HG02943 (cell line): ENCODE measurements around the gene DGCR6L.
"Not testable (repeated sequence)": the region's sequence is repeated elsewhere in the genome, so short reads cannot be mapped to it uniquely, and the experiment has no call there.

Experiments
- ATAC-seq: cut with Tn5 transposase; IDR thresholded peaks from one replicate; pipeline ENCODE4 v1.9.1; 2021; ENCODE audit warnings: mild to moderate bottlenecking, low read depth, moderate library complexity; ENCODE audit not compliant: unreplicated experiment

DGCR6L gene

DNA sequence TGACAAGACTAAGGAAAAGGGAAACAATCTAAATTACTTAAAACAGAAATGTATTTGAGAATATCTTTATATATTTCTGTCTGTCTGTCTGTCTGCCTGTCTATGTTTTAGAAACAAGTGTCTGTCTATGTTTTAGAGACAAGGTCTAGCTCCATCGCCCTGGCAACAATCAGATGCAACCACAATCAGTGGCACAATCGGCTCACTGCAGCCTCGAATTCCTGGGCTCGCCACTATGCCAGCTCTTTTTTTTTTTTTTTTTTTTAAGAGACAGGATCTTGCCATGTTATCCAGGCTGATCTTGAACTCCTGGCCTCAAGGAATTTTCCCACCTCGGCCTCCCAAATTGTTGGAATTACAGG lies 8.7 kb upstream of the DGCR6L start:
- ATAC-seq = not testable (repeated sequence)

DNA sequence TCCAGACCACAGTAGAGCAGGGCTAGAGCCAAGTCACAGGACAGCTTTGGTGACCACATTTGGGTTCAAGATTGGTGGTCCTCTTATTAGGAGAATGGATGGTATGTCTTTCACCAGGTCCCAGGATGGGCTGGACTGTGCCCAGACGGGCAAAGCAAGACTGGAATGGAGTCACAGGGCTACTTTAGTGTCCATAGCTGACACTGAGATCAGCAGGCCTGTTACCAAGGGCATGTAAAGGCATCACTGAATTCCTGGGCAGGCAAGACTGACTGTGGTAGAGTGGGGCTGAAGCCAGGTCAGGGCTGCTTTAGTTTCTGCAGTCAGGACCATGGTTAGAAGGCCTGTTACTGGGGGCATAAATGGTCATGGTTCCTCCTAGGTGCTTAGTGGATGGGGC lies 6.1 kb upstream of the DGCR6L start:
- not testable (repeated sequence) for ATAC-seq

DNA sequence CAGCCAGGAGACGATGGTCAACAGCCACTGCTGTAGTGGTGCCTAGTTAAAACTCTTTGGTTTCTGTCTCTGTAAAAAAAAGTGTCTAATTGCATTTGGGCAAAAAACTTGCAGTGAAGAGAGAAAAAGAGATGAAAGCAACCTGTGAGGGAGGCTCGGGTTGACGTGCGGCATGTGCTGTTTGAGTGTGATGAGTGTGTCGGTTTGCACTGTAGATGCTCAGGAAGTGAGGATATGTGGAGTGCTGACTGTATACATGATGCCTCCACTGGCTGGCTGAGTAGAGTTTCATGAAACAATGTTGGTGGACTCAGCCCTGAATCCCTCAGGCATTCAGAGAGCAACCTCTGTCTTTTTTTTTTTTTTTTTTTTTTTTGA lies 4.3 kb upstream of the DGCR6L start:
- no peak for ATAC-seq

DNA sequence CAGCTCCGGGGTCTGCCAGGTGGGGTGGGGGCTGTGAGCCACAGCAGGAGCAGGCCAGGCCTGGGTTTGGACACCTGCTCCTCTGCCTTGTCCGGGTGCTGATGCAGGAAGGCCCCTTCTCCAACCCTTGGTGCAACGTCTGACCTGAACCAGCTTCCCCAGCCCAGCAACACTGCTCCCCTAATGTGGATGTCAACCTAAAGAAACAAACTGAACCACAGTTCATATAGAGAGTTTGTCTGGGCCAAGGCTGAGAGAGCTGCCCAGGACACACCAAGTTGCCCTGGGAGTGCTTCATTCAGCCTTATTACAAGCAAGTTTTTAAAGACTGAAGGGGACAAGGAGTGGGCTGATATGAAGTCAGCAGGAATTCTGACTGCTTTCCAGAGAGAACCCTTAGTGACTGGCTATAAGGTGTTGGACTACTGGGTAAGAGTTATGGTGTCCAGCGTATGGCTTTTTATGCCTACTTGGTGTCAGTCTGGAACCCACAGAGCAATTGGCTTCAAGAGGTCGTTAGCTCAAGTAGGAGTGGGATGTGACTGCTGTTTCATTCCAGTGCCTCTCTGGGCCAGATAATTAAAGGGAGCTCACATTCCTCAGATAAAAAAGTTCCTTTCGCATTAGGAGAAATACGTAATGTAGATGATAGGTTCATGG lies 1.8 kb upstream of the DGCR6L start:
- ATAC-seq = not testable (repeated sequence)

DNA sequence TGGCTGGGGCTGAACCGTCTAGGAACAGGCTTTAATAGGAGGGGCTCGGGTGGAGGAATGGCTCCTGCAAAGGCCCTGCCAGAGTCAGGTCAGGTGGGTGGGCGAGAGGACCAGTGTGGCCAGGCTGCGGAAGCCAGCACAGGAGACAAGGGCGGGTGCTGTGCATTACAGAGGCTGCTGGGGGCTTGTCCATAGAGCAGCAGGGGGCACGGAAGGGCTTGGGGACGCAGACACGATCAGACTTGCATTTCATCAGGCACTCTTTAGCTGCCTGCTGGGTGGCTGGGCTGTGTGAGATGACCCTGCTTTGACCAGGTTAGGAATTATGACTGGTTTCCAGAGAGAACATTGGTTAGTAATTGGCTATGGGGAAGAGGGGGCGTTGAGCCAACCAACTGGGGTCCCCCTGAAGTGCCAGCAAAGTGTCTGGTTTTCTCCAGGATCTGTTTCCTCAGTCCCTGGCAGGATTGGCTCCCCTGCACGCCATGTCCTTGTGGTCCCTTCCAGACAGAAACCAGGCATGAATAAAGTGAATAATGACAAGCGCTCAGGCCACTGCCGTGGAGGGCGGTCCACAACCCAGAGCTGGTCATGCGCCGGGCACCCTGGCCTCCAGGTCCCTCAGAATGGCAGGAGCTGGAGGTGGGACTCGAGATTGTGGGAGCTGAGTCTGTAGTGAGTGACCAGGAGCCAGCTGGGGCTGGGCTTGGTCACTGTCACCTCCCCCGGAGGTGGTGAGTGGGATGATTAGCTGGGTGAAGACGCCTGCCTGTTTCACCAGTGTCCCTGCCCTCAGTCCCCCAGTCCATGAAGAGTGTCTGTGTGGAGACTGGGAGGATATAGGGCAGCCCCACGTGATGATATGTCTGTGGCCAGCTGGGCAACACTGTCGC lies 1.0 kb upstream of the DGCR6L start:
- not testable (repeated sequence) for ATAC-seq

DNA sequence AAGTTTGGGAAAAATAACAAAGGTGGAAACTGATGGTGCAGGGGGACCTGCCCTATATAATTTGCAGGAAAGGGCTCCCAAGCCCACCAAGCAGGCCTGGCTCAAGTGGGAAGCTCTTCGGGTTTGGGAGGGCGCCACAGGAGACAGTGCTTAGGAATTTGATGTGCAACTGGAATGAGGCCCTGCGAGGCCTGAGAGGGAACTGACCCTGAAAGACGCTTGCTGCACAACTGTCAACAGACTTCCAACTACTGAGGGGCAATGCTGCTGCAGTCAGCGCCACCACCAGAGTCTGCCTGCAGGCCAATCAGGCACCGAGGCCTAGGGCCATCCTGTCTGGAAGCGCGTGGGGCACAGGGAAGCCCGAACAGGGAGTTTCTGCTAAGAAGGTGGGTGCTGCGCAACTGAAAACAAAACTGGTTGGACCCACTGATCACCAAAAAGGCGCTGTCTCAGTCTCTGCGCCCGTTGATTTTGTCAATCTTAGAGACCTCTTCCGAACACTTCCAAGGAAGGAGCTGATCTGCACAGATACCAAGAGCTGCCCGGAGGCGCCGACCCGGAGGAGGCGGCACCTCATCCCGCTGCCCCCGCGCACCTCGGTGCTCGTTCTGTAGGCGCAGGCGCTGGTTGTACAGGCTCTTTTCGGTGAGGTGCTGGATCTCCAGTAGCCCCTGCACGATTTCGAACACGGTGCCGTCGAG lies 667 bp downstream of the DGCR6L start:
- peak; percentile 16 for ATAC-seq

DNA sequence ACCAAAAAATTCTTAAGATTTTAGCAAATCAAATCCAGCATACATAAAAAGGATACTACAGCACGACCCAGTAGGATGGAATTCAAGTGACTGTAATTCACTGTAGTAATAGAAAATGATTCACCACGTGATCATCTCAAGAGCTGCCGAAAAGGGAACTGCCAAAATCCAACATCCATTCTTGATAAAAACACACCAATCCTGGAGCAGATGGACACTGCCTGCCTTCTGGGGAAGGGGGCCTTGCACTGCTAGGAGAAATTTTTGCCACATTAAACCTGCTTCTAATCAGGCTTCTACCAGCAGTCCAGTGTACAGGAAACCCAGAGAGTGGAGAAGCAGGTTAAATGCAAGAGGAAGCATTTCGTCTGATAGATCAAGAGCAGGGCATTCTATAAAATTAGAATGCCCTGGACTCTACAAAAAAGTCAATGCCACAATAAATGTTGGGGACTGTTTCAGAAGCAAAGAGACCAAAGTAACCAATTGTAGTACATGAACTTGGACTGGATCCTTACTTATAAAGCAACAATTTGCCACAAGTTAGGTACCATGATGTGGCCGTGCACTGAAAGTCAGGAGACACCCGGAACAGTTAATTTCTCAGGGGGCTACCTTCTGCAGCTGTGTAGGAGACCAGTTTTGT lies 1.7 kb downstream of the DGCR6L start:
- ATAC-seq = not testable (repeated sequence)

DNA sequence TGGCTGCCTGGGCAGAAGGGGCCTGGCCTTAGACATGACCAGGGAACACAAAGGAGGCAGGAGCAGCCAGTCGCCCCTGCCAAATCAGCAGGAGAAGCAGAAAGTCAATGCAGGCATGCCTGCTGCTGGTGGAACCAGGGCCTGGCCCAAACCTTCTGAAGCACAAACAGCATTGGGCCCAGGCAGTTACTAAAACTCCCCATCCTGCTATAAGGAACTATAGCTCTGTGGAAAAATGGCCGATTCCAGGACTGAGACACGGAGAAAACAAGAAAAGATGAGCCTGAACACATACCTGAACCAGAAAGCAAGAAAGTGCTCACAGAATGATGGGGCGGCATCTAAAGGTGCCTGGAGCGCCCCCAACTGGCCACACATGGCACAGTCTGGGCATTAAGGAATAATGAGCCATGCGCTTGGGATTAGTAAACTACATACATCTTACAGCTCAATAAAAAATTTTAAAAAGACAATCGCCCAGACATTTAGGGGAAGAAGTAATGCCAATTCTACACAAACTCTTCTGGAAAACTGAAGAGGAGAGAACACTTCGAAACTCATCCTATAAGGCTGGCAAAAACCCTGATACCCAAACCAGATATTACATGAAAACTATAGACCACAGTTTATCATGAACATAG lies 2.3 kb downstream of the DGCR6L start:
- ATAC-seq = not testable (repeated sequence)

DNA sequence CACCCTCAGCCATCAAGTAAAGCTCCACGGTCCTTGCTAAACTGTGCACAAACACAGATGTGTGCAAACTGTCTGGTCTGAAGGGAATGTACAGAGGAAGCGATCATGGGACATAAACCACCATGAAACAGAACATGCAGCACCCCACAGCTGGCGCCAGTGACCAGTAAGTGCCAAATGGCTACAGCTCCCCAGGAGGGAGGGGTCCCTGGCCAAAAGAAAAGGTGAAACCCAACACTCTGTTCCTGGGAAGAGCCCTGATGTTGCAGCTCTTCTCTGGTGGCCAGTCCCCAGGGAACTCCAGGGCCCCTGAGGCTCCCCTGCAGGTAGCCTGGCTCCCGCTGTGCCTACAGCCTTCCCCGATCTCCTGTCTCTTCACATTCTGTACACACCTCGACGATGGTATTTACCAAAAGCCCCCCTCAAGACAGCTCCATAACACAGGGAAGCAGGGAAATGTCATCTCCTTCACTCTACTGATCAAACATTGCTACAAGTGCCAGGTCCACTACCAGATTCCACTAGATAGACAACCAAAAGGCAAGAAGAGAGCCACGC lies 2.9 kb downstream of the DGCR6L start:
- ATAC-seq = no peak

DNA sequence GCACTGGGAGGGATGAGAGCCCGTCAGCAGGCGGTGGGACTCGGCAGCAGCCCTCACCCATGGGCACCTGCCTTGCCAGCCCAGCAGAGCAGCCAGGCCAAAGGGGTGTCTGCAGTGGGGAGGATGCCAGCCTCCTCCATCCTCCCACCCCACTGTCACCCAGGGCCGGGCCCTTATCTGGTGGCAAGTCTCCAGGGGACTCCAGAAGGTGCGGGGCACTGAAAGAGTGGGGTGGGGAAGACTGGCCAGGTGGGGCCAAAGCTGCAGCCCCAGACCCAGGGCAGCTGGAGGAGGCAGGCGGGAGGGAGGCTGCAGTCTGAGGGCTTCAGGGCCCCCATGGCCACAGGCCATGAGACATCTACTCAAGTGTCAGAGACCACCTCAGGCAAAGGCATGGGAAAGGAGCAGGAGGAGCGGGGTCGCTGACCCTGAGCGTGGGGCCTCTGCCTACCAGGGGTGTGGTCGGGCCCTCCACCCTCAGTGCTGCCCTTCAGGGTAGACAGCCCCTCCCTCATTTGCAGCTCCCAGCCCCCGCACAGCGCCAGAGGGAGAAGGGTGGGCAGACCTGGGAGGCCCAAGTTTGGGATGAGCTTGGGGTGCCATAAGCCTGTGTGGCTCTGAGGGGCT lies 3.5 kb downstream of the DGCR6L start:
- ATAC-seq = no peak

DNA sequence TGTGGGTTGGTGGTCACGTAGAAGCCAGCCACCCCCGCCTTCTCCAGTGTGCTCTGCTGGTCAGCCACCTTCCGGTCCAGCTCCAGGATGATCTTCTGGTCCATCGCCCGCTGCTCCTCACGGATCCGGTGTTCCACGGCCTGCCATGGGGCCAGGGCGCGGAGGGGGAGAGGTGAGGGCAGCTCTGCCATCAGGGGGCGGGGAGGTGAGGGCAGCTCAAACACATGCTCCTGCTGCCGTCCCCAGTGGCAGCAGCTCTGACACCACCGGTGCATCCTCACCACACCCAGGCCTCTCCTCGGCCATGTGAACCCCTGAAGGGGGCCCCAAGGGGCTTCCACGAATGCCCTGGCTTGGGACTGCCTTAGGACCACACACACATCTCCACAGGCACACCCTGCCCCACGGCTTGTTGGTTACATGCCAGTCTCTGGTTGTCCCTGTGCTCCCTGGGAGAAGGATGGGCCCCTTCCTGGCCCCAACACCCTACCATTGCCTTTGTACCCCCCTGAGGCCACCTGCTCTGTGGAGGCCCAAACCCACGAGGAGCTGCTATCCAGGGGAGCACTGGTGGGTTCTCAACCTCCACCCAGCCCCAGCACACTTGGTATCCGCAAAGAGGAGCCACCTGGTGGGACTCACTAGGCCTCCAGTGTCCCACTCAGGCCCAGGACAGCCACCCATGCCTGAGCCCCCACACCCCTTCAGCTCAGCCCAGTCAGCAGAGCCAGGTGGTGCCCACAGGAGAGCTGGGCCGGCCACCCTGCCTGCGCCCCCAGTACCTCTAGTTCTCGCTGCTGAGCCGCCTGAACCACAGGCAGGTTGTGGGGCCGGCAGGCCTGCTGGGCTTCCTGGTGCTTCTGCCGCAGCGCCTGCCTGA lies 4.3 kb downstream of the DGCR6L start:
- ATAC-seq = no peak

DNA sequence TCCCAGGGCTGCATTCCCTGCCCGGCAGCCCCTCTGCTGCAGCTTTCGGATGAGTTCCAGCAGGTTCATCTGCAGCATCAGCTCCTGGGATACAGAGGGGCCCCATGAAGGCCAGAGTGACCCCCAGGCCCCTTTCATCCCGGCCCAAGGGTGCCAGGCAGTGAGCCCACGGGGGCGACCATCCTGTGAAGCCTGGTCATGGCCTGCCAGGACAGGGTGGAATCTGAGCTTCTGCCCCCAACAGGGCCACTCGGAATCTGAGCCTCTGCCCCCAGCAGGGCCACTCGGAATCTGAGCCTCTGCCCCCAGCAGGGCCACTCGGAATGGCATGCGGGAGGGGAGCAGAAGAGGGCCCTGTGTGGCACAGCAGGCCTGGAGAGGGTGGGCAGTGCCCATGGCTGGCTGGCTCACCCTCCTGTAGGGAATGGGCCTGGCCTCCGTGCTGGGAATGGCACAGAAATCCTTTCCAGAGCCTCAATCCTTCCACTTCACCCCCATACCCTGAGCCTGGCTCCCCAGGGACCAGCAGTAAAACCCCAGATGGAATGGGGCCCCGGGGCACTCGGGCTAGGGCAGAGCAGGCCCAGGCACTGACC lies 5.0 kb downstream of the DGCR6L start:
- not testable (repeated sequence) for ATAC-seq

DNA sequence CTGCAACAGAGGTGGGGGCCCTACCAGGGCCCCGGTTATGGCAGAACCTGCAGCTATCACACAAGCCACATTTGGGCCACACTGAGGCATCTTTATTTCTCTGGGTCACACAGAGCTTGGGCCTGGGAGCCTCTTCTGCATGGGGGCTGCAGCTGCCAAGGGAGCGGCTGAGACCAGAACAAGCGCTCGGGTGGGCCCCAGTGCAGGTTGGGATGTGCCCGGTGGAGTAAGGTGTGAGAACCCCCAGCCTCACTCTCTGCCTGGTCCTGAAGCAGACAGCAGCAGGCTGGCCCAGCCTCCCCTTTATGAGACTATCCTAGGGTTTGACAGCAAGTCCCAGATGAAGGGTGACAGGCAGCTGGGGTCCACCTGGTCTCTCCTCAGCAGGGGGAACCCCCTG lies 5.7 kb downstream of the DGCR6L start:
- not testable (repeated sequence) for ATAC-seq

DNA sequence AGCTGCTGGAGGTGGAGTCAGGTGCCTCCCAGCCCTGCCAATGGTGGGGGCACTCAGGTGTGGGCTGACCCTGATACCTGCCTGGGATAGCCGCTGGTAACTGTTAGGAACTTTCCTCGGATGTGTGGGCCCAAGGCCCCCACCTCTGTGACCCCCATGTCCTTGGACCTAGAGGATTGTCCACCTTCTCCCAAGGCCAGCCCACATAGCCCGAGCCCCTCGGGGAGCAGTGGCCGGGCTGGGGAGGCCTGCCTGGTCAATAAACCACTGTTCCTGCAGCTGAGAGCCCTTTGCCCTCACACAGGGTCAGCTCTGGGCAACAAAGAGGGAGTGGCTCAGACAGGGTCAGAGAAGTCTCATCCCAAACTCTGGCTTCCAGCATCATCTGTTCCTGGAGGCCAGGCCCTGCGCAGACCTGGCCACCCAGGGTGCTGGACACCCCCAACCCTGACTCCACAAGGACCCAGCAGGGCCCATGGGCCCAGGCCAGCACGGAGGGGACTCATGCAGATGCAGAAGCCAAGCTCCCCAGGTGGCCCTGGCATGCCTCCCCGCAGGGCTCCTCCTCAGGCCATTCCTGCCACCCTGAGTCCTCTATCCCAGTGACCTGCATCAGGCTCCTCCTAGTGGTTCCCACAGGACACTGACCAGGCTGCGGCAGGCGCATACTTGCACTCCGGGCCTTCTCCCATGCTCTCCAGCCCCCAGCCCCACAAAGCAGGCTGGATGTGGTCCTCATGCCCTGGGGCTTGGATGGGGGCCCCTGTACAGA lies 6.4 kb downstream of the DGCR6L start:
- ATAC-seq = not testable (repeated sequence)

DNA sequence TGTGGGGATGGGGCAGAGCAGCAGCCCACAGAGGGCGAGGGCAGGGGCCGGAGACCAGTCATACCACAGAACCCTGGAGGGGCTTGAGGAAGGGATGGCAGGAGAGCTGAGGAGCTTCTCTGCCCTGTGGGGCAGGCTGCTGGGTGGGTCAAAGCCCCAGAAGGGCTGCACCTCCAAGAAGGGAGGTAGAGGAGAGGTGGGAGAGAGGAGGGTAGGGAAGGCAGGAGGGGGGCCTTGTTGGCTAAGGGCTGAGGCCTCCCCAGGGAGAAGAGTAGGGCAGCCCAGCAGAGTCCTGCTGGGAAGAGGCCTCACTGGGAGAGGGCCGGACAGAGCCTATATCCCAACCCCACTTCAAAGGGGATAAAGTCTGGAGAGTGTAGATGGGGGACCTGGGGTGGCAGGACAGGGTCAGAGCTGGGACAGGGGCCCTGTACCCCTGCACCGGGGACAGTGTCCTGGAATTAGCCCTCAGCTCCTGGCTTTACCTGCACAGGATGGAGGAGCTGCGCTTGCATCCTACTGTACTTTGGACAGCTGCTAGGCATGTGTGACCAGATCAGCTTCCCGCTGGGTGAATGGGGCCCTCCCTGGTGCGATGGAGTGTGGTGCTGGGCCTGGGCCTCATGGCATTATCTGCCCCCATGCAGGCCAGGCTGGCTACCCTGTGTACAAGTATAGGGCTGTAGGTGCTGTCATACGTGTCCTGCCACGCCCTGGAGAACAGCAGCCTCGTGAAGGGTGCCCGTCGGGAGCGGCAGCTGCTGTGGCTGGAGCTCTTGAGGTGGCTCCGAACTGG lies 7.3 kb downstream of the DGCR6L start:
- ATAC-seq = no peak

DNA sequence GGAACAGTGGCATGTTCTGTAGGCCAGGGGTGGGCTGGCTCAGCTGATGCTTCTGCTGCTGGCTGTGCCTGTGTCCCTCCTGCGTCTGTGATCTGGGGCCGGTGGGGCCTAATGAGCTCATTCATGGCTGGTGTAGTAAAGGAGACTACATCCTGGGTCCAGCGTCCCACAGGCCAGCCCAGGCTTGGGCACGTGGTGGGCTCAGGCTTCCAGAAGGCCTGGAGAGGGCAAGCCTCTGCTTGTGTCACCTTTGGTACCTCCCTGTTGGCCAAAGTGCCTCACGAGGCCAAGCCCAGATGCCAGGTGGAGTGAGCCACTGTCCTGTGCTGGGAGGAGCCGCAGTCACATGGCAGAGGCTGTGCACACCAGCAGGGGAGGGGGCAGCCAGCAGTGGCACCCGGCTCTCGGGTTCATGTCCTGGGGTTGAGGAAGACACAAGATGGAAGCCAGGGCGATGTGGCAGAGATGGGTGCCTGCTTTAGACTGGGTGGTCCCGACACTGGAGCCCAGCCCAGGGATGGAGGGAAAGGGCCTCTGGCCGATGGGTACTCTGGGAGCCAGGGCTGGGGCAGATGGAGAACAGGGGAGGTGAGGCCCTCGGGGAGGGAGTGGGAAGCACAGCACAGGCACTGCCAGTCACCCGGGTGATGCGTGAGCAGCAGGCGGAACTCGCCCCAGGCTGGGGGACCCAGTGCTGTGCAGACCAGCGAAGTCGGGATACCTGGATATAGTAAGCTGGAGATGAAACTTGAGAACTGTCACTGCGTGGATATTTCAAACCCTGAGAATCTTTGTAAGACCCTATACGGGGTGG lies 8.4 kb downstream of the DGCR6L start:
- not testable (repeated sequence) for ATAC-seq
